ENCODE measurements around the gene NUP214. TPM values are rescaled to one million over a fixed set of nuclear protein-coding genes. Genes with fewer than 3 reads are reported as not detected.

The NUP214 gene
- total and polyA plus RNA-seq, 2 of the 8 experiments (the other 6 are each of a cell fraction or from before 2014, with no cell fraction given) = 28.6 to 50.2 TPM

- Histone ChIP-seq H3K36me3 (ENCODE audit: control insufficient read depth in 2 of 4, insufficient read depth in 4 of 4, low read length in 3 of 4) (peaks cover 27 to 87% (median 64%) of the 10 kb centered on the region in 4 experiments), H3K9me3 (ENCODE audit: insufficient read depth in 2 of 2, low read depth in 1 of 2, low read length in 1 of 2) (no peaks in the 10 kb centered on the region), H4K5ac (ENCODE audit: insufficient read length, low read depth, low read length) (no peak overlapping the region), H3K4me2 (ENCODE audit: insufficient read depth in 1 of 2, low read depth in 2 of 2, low read length in 2 of 2) (no peak overlapping the region), H2AFZ (ENCODE audit: low read length) (no peak overlapping the region), H4K8ac (ENCODE audit: extremely low read depth, insufficient read depth, low read length) (no peak overlapping the region), H4K91ac (replicated peaks; ENCODE audit: insufficient read length, low read length) (no peak overlapping the region), H2BK20ac (ENCODE audit: low read length) (no peak overlapping the region), H2BK15ac (ENCODE audit: low read length) (no peak overlapping the region), H3K79me1 (ENCODE audit: low read depth, low read length) (no peaks in the 10 kb centered on the region), H3K27me3 (replicated peaks in 1 of 4; ENCODE audit: control insufficient read depth in 3 of 4, extremely low read depth in 1 of 4, insufficient read depth in 3 of 4, low read length in 3 of 4) (no peaks in the 10 kb centered on the region), H3K4me1 (replicated peaks in 1 of 4; ENCODE audit: control insufficient read depth in 3 of 4, insufficient read depth in 4 of 4, low read length in 3 of 4) (no peaks in the 10 kb centered on the region), H2BK12ac (ENCODE audit: low read depth, low read length) (no peak overlapping the region), H2BK5ac (ENCODE audit: low read depth, low read length) (no peak overlapping the region), H3K18ac (ENCODE audit: extremely low read depth, low read length) (no peak overlapping the region), H3K79me2 (ENCODE audit: control insufficient read depth in 1 of 2, insufficient read depth in 2 of 2, low read length in 2 of 2) (no peaks in the 10 kb centered on the region), H3K4ac (replicated peaks; ENCODE audit: insufficient read length, low read depth, low read length) (no peak overlapping the region), H4K20me1 (replicated peaks in 1 of 2; ENCODE audit: control insufficient read depth in 1 of 2, insufficient read depth in 2 of 2, low read length in 2 of 2) (peaks cover 2 to 3% of the 10 kb centered on the region in 2 experiments), H3K4me3 (ENCODE audit: extremely low read depth in 1 of 4, insufficient read depth in 2 of 4, low read depth in 3 of 4, low read length in 4 of 4) (no peak overlapping the region), H3K23me2 (ENCODE audit: low read depth, low read length) (no peaks in the 10 kb centered on the region), H2AK5ac (ENCODE audit: low read depth, low read length) (no peak overlapping the region), H3K27ac (ENCODE audit: low read depth, low read length) (no peak overlapping the region), H2BK120ac (replicated peaks; ENCODE audit: low read depth, low read length) (no peak overlapping the region), H3K56ac (replicated peaks; ENCODE audit: insufficient read length, low read depth, low read length) (no peak overlapping the region), H3K23ac (ENCODE audit: insufficient read length) (no peak overlapping the region), H3K9ac (replicated peaks in 1 of 4; ENCODE audit: extremely low read depth in 1 of 4, low read depth in 3 of 4, low read length in 3 of 4) (no peak overlapping the region), H3K14ac (ENCODE audit: insufficient read length) (no peak overlapping the region)
- WGBS, 2 experiments (ENCODE audit: extremely low coverage in 1 of 2, insufficient coverage in 1 of 2, insufficient read length in 1 of 2, insufficient replicate concordance in 2 of 2, low coverage in 1 of 2, low lambda C conversion rate in 2 of 2, missing lambda C conversion rate in 1 of 2) = 86% methylated on average over 5 of the region's 5 CpGs; no CpG with 5 or more reads in 1 of the 2 experiments
- no peak for DNase-seq (ENCODE audit: low read depth in 1 of 2, low spot score in 2 of 2)
- TF ChIP-seq, protein P1, sequence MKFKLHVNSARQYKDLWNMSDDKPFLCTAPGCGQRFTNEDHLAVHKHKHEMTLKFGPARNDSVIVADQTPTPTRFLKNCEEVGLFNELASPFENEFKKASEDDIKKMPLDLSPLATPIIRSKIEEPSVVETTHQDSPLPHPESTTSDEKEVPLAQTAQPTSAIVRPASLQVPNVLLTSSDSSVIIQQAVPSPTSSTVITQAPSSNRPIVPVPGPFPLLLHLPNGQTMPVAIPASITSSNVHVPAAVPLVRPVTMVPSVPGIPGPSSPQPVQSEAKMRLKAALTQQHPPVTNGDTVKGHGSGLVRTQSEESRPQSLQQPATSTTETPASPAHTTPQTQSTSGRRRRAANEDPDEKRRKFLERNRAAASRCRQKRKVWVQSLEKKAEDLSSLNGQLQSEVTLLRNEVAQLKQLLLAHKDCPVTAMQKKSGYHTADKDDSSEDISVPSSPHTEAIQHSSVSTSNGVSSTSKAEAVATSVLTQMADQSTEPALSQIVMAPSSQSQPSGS (IDR thresholded peaks at IDR 0.05; ENCODE audit: low read length) = no peak
- FAIRE-seq = no peak
- ChIA-PET CTCF (ENCODE audit: partially characterized antibody) (interaction anchor here (1.7 kb wide), 1 partner anchor 187 kb away, joined by 3 read pairs; no protein-coding TSS in a partner anchor), POLR2A (ENCODE audit: partially characterized antibody) (interaction anchor here (1.5 kb wide), 1 partner anchor 12 kb away, joined by 3 read pairs; no protein-coding TSS in a partner anchor)
Observed at GRCh38 chr9:131149688-131150053, 24.3 kb downstream of the NUP214 start.

Measured in H1 (cell line).